Fibroblast of lung (primary cell): ENCODE data around the gene UBAP1L. TPM values are rescaled to one million over a fixed set of nuclear protein-coding genes. Genes with fewer than 3 reads are reported as not detected.
"Not testable (repeated sequence)": the region's sequence is repeated elsewhere in the genome, so short reads cannot be mapped to it uniquely, and the experiment has no call there.

Experiments
- DNase-seq, 2 donors: peaks; one replicate each; pipeline versions ENCODE4 v3.0.0 to v3.0.0-alpha.2; 2010; ENCODE audit warnings: low read depth in 2 of 2
- H2AFZ ChIP-seq: 2 replicates; pipeline ENCODE4 v1.5.1; 2012; ENCODE audit warnings: low read length, control low read depth, inconsistent platforms
- H3K27ac ChIP-seq: 2 replicates; pipeline ENCODE4 v1.5.1; 2011; ENCODE audit warnings: low read length, control low read depth; ENCODE audit not compliant: insufficient read depth
- H3K27me3 ChIP-seq: 2 replicates; pipeline ENCODE4 v1.5.1; 2011; ENCODE audit warnings: mild to moderate bottlenecking, low read length; ENCODE audit not compliant: control insufficient read depth, insufficient read depth
- H3K36me3 ChIP-seq: 2 replicates; pipeline ENCODE4 v1.5.1; 2011; ENCODE audit warnings: low read length; ENCODE audit not compliant: control insufficient read depth, insufficient read depth
- H3K4me1 ChIP-seq: 2 replicates; pipeline ENCODE4 v1.5.1; 2011; ENCODE audit warnings: low read length; ENCODE audit not compliant: control insufficient read depth, insufficient read depth; ENCODE audit errors: extremely low read depth
- H3K4me2 ChIP-seq: 2 replicates; pipeline ENCODE4 v1.5.1; 2011; ENCODE audit warnings: low read length, control low read depth; ENCODE audit not compliant: insufficient read depth; ENCODE audit errors: extremely low read depth
- H3K4me3 ChIP-seq, 4 experiments: fragments of 200-600 bp in 1 of 4; sonication (generic) in 1 of 4; replicated peaks in 1 of 4; 2 replicates each; pipeline ENCODE4 v1.5.1; 2011 to 2016; ENCODE audit warnings: low read length in 4 of 4, low read depth in 3 of 4, mild to moderate bottlenecking in 3 of 4, control low read depth in 2 of 4, inconsistent platforms in 1 of 4, mixed read lengths in 1 of 4; ENCODE audit not compliant: insufficient read depth in 1 of 4; ENCODE audit errors: control extremely low read depth in 1 of 4
- H3K79me2 ChIP-seq: 2 replicates; pipeline ENCODE4 v1.5.1; 2012; ENCODE audit warnings: mild to moderate bottlenecking, low read length, inconsistent platforms; ENCODE audit not compliant: control insufficient read depth, insufficient read depth
- H3K9ac ChIP-seq: 2 replicates; pipeline ENCODE4 v1.5.1; 2011; ENCODE audit warnings: mild to moderate bottlenecking, low read length, control low read depth; ENCODE audit not compliant: insufficient read depth
- H3K9me3 ChIP-seq: 2 replicates; pipeline ENCODE4 v1.5.1; 2012; ENCODE audit warnings: low read depth, low read length; ENCODE audit not compliant: control insufficient read depth, insufficient read depth
- H4K20me1 ChIP-seq: 2 replicates; pipeline ENCODE4 v1.5.1; 2011; ENCODE audit warnings: low read length; ENCODE audit not compliant: control insufficient read depth, insufficient read depth; ENCODE audit errors: extremely low read depth
- EZH2 ChIP-seq: IDR thresholded peaks from 2 replicates; pipeline ENCODE4 v1.5.1; 2012; ENCODE audit warnings: low read length, control low read depth, mild to moderate bottlenecking; ENCODE audit errors: missing control alignments
- polyA plus RNA-seq, 2 donors: library from polyadenylated mRNA; depleted of rRNA in 1 of 2; stranded (reverse) in 1 of 2; unstranded in 1 of 2; fragments of >200 nt; gene quantifications; 2 replicates each; pipeline ENCODE4 v1.2.1, GENCODE V29; 2011 to 2012; ENCODE audit warnings: missing spikeins in 1 of 2
- total RNA-seq: library from RNA; depleted of rRNA; stranded (reverse); fragments of >200 nt; gene quantifications from 2 replicates; pipeline ENCODE4 v1.2.1, GENCODE V29; 2014
- TF ChIP-seq, protein P1 (sequence below), 2 donors: IDR thresholded peaks in 1 of 2; conservative IDR thresholded peaks in 1 of 2; 1 replicate in 1 of 2; 2 replicates in 1 of 2; pipeline ENCODE4 v1.5.1; 2011 to 2012; ENCODE audit warnings: low read length in 2 of 2, control low read depth in 1 of 2, inconsistent platforms in 1 of 2, low read depth in 1 of 2, mild to moderate bottlenecking in 1 of 2

The UBAP1L gene
- total and polyA plus RNA-seq, 2 donors (not counting 1 experiment from before 2014, with no cell fraction given), result 0.33 to 0.99 TPM

DNA sequence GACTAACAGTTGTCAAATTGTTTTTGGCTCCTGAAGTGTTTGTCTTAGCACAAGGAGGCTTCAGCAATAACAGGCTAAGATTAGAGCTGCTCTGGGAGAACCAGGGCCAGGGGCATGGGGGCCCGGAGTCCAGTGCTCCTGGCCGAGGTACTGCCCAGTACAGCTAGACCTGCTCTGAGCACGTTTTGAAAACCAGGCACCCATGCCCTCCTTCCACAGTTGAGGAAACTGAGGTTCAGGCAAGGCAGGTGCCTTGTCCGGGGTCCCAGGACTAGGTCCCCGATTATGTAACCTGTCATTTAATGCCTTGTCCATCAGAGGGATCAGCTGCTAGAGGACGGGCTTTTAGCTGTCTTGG is 19.3 kb downstream of the UBAP1L start:
- Histone ChIP-seq H3K9me3 (no peaks in the 10 kb centered on the region), H3K4me2 (no peak overlapping the region), H3K4me3 (no peak overlapping the region), H3K9ac (no peak overlapping the region), H4K20me1 (no peaks in the 10 kb centered on the region), H3K36me3 (peaks cover 5% of the 10 kb centered on the region), H3K79me2 (no peaks in the 10 kb centered on the region), H3K27me3 (no peaks in the 10 kb centered on the region), H3K4me1 (no peaks in the 10 kb centered on the region), H2AFZ (no peak overlapping the region), H3K27ac (no peak overlapping the region)
- TF ChIP-seq, protein P1, sequence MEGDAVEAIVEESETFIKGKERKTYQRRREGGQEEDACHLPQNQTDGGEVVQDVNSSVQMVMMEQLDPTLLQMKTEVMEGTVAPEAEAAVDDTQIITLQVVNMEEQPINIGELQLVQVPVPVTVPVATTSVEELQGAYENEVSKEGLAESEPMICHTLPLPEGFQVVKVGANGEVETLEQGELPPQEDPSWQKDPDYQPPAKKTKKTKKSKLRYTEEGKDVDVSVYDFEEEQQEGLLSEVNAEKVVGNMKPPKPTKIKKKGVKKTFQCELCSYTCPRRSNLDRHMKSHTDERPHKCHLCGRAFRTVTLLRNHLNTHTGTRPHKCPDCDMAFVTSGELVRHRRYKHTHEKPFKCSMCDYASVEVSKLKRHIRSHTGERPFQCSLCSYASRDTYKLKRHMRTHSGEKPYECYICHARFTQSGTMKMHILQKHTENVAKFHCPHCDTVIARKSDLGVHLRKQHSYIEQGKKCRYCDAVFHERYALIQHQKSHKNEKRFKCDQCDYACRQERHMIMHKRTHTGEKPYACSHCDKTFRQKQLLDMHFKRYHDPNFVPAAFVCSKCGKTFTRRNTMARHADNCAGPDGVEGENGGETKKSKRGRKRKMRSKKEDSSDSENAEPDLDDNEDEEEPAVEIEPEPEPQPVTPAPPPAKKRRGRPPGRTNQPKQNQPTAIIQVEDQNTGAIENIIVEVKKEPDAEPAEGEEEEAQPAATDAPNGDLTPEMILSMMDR (conservative IDR thresholded peaks at IDR 0.05 in 1 of 2, IDR thresholded peaks at IDR 0.05 in 1 of 2; ENCODE audit: low read depth in 1 of 2, low read length in 2 of 2), result no peak
- TF ChIP-seq EZH2, result no peak
- DNase-seq, result no peak

DNA sequence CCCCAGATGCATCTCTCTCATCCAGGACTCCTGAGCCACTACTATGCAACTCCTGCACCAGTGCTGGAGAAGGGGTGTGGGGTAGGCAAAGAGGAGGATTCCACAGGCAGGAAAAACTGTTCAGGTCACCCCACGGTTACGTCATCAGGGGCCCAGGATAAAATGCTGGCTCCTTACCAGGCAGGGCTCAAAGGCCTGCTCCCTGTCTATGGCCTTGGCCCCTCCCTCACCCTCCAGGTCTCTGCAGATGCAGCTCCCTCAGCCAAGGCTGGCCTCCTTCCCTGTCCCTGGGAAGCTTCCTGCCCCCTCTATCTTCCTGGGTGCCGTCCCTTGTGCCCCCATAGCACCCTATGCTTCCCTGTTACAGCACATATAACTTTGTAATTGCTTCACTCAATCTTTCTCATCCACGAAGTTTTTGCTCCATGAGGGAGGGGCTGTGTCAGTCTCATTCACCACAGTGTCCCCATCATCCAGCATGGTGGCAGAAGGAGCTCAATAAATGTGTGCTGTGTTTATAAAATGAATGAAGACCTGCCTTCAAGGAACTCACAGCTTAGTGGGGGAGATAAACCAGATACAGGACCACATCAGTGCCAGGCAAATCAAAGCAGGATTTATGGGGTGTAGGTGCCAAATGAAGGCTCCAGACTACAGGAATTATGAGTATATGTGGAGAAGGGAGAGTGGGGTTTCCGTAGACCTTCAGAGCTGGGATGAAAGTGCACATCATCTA is 19.8 kb downstream of the UBAP1L start:
- H3K4me2 ChIP-seq, result no peak overlapping the region
- H3K36me3 ChIP-seq, result peaks cover 5% of the 10 kb centered on the region
- H2AFZ ChIP-seq, result no peak overlapping the region
- TF ChIP-seq, protein P1 (conservative IDR thresholded peaks at IDR 0.05 in 1 of 2, IDR thresholded peaks at IDR 0.05 in 1 of 2; ENCODE audit: low read depth in 1 of 2, low read length in 2 of 2), result no peak
- TF ChIP-seq EZH2, result no peak
- H3K27me3 ChIP-seq, result no peaks in the 10 kb centered on the region
- H3K4me3 ChIP-seq, result no peak overlapping the region
- no peaks in the 10 kb centered on the region for H3K9me3 ChIP-seq
- H4K20me1 ChIP-seq, result no peaks in the 10 kb centered on the region
- DNase-seq, result no peak
- H3K27ac ChIP-seq, result no peak overlapping the region
- no peaks in the 10 kb centered on the region for H3K79me2 ChIP-seq
- no peak overlapping the region for H3K9ac ChIP-seq
- H3K4me1 ChIP-seq, result no peaks in the 10 kb centered on the region

DNA sequence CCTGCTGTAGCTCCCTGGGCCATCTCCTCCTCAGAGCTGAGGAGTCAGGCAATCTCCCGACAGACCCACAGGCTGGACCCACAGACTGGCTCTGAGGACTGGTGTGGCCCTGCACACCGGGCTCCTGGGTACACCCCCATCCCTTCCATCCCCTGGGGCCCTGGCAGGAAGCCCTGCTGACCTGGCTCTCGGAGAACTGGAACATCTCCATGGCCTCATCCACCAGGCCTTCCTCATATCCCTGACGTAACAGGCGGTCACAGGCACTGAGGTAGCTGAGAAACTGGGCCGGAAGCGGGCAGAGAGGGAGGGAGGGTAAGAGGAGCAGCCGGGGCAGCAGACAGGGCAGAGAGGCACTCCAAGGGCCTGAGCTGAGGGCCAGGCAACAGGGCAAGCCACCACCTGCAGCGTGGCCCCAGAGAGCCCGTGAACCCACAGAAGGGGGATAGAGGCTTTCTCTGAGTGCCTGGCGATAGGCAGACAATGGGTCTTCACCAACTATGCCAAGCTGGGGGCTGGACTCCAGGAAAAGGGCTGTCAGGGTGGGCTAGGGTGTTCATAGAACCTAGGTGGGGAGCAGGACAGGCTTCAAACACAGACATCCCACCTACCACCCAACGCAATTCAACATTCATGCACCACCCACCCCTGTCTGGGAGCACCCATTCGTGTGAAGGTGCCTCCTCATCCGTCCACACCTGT is 20.6 kb downstream of the UBAP1L start:
- no peak for TF ChIP-seq EZH2
- TF ChIP-seq, protein P1 (conservative IDR thresholded peaks at IDR 0.05 in 1 of 2, IDR thresholded peaks at IDR 0.05 in 1 of 2; ENCODE audit: low read depth in 1 of 2, low read length in 2 of 2), result no peak
- no peak overlapping the region for H3K27ac ChIP-seq
- no peaks in the 10 kb centered on the region for H4K20me1 ChIP-seq
- H3K4me1 ChIP-seq, result peaks cover under 1% of the 10 kb centered on the region
- no peaks in the 10 kb centered on the region for H3K9me3 ChIP-seq
- no peak overlapping the region for H3K4me2 ChIP-seq
- DNase-seq, result no peak
- no peak overlapping the region for H3K9ac ChIP-seq
- H2AFZ ChIP-seq, result no peak overlapping the region
- no peak overlapping the region for H3K4me3 ChIP-seq
- H3K79me2 ChIP-seq, result no peaks in the 10 kb centered on the region
- H3K36me3 ChIP-seq, result peaks cover 4% of the 10 kb centered on the region
- no peaks in the 10 kb centered on the region for H3K27me3 ChIP-seq

DNA sequence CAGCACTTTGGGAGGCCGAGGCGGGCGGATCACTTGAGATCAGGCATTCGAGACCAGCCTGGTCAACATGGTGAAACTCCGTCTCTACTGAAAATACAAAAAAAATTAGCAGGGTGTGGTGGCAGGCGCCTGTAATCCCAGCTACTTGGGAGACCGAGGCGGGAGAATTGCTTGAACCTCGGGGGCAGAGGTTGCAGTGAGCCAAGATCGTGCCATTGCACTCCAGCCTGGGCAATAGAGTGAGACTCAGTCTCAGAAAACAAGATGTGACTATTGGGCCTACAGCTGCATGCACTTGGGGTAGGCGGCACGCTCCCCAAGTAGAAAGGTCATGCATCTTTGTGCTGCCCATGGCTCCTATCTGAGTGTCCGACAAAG is 21.2 kb downstream of the UBAP1L start:
- not testable (repeated sequence) for H3K4me1 ChIP-seq

More for the DNA sequence above, 21.2 kb downstream of the UBAP1L start:
- not testable (repeated sequence) for H3K4me2 ChIP-seq, H3K79me2 ChIP-seq, H4K20me1 ChIP-seq, DNase-seq, H3K27ac ChIP-seq, H3K36me3 ChIP-seq, H3K4me3 ChIP-seq, H3K27me3 ChIP-seq, H3K9ac ChIP-seq, H2AFZ ChIP-seq, H3K9me3 ChIP-seq
